ENCODE results near the gene IFNLR1.
A peak's percentile ranks its signal among the peaks of the same experiment; 100 is the strongest.

IFNLR1 gene

GRCh38 chr1:24175033-24175755 lies 11.9 kb downstream of the IFNLR1 start:
- no peak for DNase-seq (ENCODE audit: low spot score)

- no peak for DNase-seq (ENCODE audit: low spot score)
Measured at GRCh38 chr1:24173638-24174575, 13.2 kb downstream of the IFNLR1 start.

DNA sequence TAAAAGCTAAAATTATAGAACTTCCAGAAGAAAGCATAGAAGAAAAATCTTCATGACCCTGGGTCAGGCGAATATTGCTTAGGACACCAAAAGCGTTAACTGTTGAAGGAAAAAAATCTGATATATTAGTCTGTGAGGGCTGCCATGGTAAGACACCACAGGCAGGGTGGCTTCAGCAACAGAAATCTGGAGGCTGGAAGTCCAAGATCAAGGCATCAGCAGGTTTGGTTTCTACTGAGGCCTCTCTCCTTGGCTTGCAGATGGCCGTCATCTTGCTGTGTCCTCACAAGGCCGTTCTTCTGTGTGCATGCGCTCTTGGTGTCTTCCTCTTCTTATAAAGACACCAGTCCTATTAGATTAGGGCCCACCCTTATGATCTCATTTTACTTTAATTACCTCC lies 14.5 kb downstream of the IFNLR1 start:
- no peak for DNase-seq (ENCODE audit: low spot score)

DNA sequence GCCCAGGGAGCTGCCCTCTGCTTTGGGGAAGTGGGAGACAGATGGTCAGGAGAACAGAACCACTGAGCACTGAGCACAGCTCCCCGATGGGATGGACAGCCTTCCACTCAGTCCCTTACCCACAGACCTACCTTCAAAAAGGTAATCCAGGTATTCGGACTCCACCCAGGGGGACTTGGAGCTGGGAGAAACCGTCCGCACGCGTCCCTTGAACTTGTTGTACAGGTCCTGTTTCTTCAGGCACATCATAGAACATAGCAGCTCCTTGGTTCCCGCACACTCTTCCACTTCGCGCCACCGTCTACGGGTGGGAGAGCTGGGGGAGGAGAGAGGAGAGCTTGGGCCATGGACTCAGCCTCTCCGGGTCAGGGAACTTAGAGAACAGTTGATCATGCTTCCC lies 17.8 kb downstream of the IFNLR1 start:
- DNase-seq (ENCODE audit: low spot score): no peak

DNA sequence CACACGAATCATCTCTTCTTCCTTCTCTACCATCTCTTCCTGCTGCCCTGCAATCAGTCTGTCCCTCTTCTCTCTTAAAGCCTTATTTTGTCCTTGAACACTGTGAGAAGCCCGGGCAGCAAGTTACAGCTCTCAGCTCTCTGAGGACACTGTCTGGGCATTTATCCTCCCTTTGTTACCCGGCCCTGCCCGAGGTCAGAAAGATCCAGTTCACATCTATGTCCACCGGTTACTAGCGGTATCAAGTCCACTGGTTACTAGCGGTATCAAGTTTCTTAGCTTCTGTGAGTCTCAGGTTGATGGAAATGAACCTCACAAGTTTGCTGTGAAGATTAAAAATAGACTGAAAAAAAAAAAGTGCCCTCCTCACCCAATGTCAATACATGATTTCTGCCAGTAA lies 18.8 kb downstream of the IFNLR1 start:
- DNase-seq (ENCODE audit: low spot score): no peak

DNA sequence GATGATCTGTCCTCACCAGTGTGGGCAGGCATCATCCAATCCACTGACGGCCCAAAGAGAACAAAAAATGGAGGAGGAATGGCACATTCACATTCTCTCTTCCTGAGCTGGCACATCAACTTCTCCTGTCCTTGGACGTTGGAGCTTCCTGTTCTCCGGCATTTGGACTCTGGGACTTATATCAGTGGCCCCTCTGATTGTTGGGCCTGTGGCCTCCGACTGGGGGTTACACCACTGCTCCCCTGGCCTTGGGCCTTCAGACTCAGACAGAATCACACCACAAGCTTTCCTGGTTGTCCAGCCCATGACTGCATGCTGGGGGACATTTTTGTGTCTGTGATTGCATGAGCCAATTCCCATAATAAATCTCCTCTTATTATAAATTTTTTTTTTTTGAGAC lies 20.1 kb downstream of the IFNLR1 start:
- no peak for DNase-seq (ENCODE audit: low spot score)

GRCh38 chr1:24165500-24165899 lies 21.6 kb downstream of the IFNLR1 start:
- no peak for DNase-seq (ENCODE audit: low spot score)

DNA sequence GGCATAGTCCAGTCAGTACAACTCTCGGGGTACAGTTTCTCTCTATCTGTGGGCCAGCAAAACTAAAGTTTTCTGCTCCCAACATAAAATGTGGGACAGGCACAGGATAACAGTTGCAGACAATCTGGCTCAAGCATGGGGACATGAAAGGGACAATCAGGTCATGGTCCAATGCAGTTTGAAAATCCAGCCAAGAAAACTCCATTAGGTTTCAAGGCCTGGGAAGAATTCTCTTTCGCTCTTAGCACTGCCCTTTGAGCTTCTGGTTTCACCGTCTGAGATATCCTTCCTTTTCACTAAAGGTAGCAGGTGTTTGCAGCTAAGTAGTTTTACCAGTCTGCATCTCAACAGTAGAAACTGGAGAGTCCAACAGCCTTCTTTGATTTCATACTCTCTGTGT lies 23.1 kb downstream of the IFNLR1 start:
- no peak for DNase-seq (ENCODE audit: low spot score)

DNA sequence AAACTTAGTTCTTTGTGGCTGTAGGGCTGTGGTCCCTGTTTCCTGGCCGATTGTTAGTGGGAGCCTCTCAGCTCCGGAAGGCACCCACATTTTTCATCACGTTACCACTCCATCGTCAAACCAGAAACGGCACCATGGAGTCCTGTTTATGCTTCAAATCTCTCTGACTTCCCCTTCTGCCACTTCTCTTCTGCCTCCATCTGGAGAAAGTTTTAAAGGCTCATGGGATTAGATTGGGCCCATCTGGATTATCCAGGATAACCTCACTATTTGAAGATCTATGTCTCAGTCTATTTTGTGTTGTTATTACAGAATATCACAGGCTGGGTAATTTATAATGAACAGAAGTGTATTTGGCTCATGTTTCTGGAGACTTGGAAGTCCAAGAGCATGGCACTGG lies 24.9 kb downstream of the IFNLR1 start:
- no peak for DNase-seq (ENCODE audit: low spot score)

DNA sequence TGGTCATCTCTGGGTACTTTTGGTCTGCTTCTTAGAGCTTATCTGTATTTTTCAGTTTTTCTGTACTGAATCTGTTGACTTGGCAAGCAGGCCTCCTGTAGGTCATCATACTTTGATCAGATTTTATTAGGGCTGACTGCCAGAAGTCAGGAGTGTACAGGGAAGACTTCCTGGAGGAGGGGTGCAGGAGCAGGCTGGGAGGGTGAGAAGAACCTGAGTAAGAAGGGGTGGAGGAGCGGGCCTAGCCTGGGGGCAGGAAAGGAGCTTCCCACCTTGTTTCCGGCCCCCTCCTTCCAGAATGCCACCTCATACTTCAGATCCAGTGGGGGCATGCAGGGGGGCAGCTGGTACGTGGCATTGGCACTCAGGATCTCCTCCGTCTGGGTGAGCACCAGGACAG lies 25.8 kb downstream of the IFNLR1 start:
- DNase-seq (ENCODE audit: low spot score): no peak

DNA sequence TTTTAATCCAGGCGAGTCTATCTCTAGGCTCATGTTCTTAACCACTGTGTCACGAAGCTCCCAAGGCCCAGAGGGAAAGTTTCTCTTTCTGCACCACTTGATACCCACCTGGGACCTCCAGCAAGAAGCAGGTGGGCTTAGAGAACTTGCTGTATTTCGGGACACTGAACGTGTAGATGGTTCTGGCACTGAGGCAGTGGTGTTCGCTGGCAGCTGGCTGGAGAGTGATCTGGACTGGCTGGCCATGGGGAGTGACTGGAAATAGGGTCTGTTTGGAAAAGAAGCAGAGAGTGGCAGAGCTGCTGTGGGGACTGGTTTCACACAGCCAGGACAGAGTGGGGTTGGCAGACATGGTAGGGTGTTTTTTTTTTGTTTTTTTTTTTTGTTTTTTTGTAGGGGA lies 27.7 kb downstream of the IFNLR1 start:
- no peak for DNase-seq (ENCODE audit: low spot score)

DNA sequence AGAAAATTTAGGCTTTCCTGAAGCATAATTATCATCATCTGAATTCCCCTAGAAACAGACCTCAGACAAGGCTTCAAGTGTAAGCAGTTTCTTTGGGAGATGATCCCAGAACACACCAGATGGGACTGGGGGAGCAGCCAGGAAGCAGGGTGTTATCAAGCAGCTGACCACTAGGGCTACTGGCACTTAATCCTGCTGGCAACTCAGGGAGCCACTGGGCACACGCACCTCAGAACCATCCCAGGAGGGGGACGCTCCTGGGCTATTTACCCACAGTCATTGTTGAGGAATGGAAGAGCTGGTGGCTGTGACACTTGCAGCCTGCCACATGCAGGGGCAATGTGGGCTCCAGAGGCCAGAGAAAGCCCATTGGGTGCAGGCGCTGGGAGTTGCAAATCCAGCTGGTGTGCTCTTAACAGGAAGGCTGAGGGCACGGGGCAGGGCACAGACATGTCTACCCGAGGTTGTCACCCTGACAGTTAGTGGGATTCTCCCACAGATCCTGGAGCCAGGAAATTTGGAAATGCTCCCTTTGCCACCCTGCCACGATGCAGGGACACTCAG lies 29.1 kb downstream of the IFNLR1 start:
- DNase-seq (ENCODE audit: low spot score): no peak

- no peak for DNase-seq (ENCODE audit: low spot score)
Measured at GRCh38 chr1:24156542-24157260, 30.4 kb downstream of the IFNLR1 start.

GRCh38 chr1:24155011-24155782 lies 31.9 kb downstream of the IFNLR1 start:
- no peak for DNase-seq (ENCODE audit: low spot score)

- DNase-seq (ENCODE audit: low spot score): no peak
Measured at GRCh38 chr1:24154215-24154614, 32.9 kb downstream of the IFNLR1 start.

GRCh38 chr1:24152631-24153494 lies 34.2 kb downstream of the IFNLR1 start:
- DNase-seq (ENCODE audit: low spot score): no peak

- no peak for DNase-seq (ENCODE audit: low spot score)
Measured at GRCh38 chr1:24151175-24151533, 35.9 kb downstream of the IFNLR1 start.

DNA sequence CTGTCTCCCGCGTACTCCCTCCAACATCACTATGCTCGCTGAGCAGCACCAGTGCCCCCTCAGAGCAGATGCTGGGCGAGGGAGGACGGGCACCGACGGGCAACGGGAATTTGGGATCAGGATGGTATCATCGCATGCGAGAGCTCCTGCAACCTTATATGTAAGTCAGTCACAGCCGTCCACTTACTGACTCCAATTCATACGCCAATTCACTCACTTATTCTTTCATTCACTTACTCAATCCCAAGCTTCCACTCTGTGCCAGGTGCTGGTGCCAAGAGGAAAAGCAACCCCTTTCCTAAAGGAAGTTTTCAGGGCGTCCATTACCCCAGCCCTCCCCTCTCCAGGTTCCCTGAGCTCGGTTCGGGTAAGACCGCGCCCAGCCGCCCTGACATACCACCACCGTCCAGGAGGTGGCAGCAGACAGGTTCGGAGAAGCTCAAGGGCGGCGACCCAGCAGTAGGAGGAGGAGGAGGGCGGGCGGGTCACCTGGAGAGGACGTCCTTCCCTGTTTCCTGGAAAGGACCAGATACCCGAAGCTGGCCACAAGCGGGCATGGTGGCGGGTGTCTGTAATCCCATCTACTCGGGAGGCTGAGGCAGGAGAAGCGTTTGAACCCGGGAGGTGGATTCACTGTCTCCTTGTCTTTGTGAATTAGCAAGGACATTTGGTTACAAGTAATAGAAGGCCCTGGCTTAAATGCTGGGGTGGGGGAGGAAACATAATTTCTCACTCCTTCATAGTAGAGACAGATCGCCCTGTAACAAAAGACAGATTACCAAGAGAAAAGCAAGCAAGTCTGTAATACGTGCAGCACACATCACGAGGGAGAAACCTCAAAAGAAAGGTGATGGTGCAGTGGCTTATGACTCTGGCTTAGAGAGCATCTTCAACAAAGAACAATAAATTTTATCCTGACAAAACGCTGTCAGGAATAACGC lies 36.6 kb downstream of the IFNLR1 start:
- peak; percentile 84 for DNase-seq (ENCODE audit: low spot score)

GRCh38 chr1:24149866-24150233 lies 37.2 kb downstream of the IFNLR1 start:
- no peak for DNase-seq (ENCODE audit: low spot score)

- DNase-seq (ENCODE audit: low spot score): no peak
Measured at GRCh38 chr1:24147816-24148215, 39.3 kb downstream of the IFNLR1 start.

Measured in germinal center (tissue), 1 donor.